ENCODE results near the gene FFAR3.
"Not testable (repeated sequence)": the region's sequence is repeated elsewhere in the genome, so short reads cannot be mapped to it uniquely, and the experiment has no call there.

Gene FFAR3

GRCh38 chr19:35351411-35352176 is 6.7 kb upstream of the FFAR3 start:
- no peak for DNase-seq (ENCODE audit: low spot score)

GRCh38 chr19:35352177-35352447 is 6.1 kb upstream of the FFAR3 start:
- no peak for DNase-seq (ENCODE audit: low spot score)

GRCh38 chr19:35352448-35353304 is 5.6 kb upstream of the FFAR3 start:
- DNase-seq (ENCODE audit: low spot score), result peak; percentile 70

GRCh38 chr19:35353635-35354034 is 4.6 kb upstream of the FFAR3 start:
- DNase-seq (ENCODE audit: low spot score), result no peak

GRCh38 chr19:35354898-35355297 is 3.4 kb upstream of the FFAR3 start:
- no peak for DNase-seq (ENCODE audit: low spot score)

- DNase-seq (ENCODE audit: low spot score), result no peak
Observed at GRCh38 chr19:35355791-35356460, 2.3 kb upstream of the FFAR3 start.

GRCh38 chr19:35358834-35359233 is 574 bp downstream of the FFAR3 start:
- not testable (repeated sequence) for DNase-seq (ENCODE audit: low spot score)

- DNase-seq (ENCODE audit: low spot score), result not testable (repeated sequence)
Observed at GRCh38 chr19:35359395-35359794, 1.1 kb downstream of the FFAR3 start.

GRCh38 chr19:35360081-35360480 is 1.8 kb downstream of the FFAR3 start:
- DNase-seq (ENCODE audit: low spot score), result not testable (repeated sequence)

- DNase-seq (ENCODE audit: low spot score), result no peak
Observed at GRCh38 chr19:35360880-35361420, 2.7 kb downstream of the FFAR3 start.

GRCh38 chr19:35362261-35363000 is 4.2 kb downstream of the FFAR3 start:
- no peak for DNase-seq (ENCODE audit: low spot score)

GRCh38 chr19:35363001-35363590 is 4.8 kb downstream of the FFAR3 start:
- no peak for DNase-seq (ENCODE audit: low spot score)

- no peak for DNase-seq (ENCODE audit: low spot score)
Observed at GRCh38 chr19:35363711-35364425, 5.6 kb downstream of the FFAR3 start.

GRCh38 chr19:35365303-35365702 is 7.0 kb downstream of the FFAR3 start:
- DNase-seq (ENCODE audit: low spot score), result no peak

GRCh38 chr19:35368378-35368777 is 10.1 kb downstream of the FFAR3 start:
- DNase-seq (ENCODE audit: low spot score), result no peak

- no peak for DNase-seq (ENCODE audit: low spot score)
Observed at GRCh38 chr19:35369522-35369921, 11.3 kb downstream of the FFAR3 start.

GRCh38 chr19:35370722-35371121 is 12.5 kb downstream of the FFAR3 start, which contains the start of gene GPR42:
Gene GPR42 (plus strand): TSS chr19:35371068. CDS start chr19:35371360, 292 bp downstream.
- DNase-seq (ENCODE audit: low spot score), result no peak

- DNase-seq (ENCODE audit: low spot score), result no peak
Observed at GRCh38 chr19:35373492-35373891, 15.2 kb downstream of the FFAR3 start.

GRCh38 chr19:35374031-35374430 is 15.8 kb downstream of the FFAR3 start:
- not testable (repeated sequence) for DNase-seq (ENCODE audit: low spot score)

- DNase-seq (ENCODE audit: low spot score), result no peak
Observed at GRCh38 chr19:35375505-35376307, 17.4 kb downstream of the FFAR3 start.
